Right atrium auricular region (tissue), 2 donors: ENCODE measurements around the gene HVCN1. TPM values are rescaled to one million over a fixed set of nuclear protein-coding genes. Genes with fewer than 3 reads are reported as not detected.
A peak's percentile ranks its signal among the peaks of the same experiment; 100 is the strongest.

Experiments used
- DNase-seq: peaks from one replicate; pipeline ENCODE4 v3.0.0-alpha.2; 2019; ENCODE audit warnings: low spot score
- H3K27ac ChIP-seq, 2 donors: fragments of 200-600 bp; sonication (generic); 1 replicate in 1 of 2; 2 replicates in 1 of 2; pipeline ENCODE4 v1.5.1; 2016 to 2019
- H3K27me3 ChIP-seq, 2 donors: fragments of 200-600 bp; sonication (generic); one replicate each; pipeline versions ENCODE4 v1.5.1 to v1.6.0; 2017 to 2019
- H3K36me3 ChIP-seq: fragments of 200-600 bp; sonication (generic); one replicate; pipeline ENCODE4 v1.5.1; 2016
- H3K4me1 ChIP-seq, 2 donors: fragments of 200-600 bp; sonication (generic); one replicate each; pipeline versions ENCODE4 v1.5.1 to v1.6.0; 2017 to 2019
- H3K4me3 ChIP-seq, 2 donors: fragments of 200-600 bp; sonication (generic); 1 replicate in 1 of 2; 2 replicates in 1 of 2; pipeline ENCODE4 v1.5.1; 2017 to 2019; ENCODE audit warnings: mild to moderate bottlenecking in 1 of 2, moderate library complexity in 1 of 2
- H3K9me3 ChIP-seq, 2 donors: fragments of 200-600 bp; sonication (generic); one replicate each; pipeline ENCODE4 v1.5.1; 2019
- total RNA-seq, 2 donors: library from RNA; depleted of rRNA; stranded (reverse); fragments of >200 nt; gene quantifications; one replicate each; pipeline ENCODE4 v1.1.0, GENCODE V29; 2016
- TF ChIP-seq, protein P1 (sequence below), 2 donors: fragments of 200-600 bp; sonication (generic); IDR thresholded peaks; one replicate each; pipeline ENCODE4 v1.5.1; 2019; ENCODE audit warnings: antibody characterized with exemption in 2 of 2

HVCN1 gene
- total RNA-seq, 2 donors from 2014 or later, result 21.7 to 24.1 TPM

DNA sequence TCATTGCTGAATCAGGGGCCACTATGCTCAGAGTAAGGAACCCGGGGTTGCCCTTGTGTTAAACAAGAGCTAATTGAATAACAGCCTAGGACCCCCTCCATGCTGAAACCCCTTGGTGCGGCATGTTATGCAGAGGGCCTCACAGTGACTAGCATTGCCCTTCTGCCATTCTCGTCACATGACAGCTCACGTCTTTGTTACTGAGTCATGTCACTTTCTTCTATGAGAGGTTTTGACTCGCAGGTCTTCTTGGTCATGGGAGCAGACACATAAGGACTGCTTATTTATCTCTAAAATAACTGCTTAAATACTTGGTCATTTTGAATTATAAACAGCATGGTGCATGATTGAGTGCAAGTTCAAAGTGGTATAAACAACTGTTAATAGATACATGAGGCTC, 50.1 kb downstream of the HVCN1 start:
- no peak for DNase-seq
- H3K27me3 ChIP-seq, result no peaks in the 10 kb centered on the region
- peak overlapping the region; percentile 79 to 90 for H3K27ac ChIP-seq
- peaks cover 0 to 49% of the 10 kb centered on the region in 2 donors for H3K4me1 ChIP-seq
- no peak overlapping the region for H3K4me3 ChIP-seq
- H3K9me3 ChIP-seq, result no peaks in the 10 kb centered on the region
- no peaks in the 10 kb centered on the region for H3K36me3 ChIP-seq
- TF ChIP-seq, protein P1, sequence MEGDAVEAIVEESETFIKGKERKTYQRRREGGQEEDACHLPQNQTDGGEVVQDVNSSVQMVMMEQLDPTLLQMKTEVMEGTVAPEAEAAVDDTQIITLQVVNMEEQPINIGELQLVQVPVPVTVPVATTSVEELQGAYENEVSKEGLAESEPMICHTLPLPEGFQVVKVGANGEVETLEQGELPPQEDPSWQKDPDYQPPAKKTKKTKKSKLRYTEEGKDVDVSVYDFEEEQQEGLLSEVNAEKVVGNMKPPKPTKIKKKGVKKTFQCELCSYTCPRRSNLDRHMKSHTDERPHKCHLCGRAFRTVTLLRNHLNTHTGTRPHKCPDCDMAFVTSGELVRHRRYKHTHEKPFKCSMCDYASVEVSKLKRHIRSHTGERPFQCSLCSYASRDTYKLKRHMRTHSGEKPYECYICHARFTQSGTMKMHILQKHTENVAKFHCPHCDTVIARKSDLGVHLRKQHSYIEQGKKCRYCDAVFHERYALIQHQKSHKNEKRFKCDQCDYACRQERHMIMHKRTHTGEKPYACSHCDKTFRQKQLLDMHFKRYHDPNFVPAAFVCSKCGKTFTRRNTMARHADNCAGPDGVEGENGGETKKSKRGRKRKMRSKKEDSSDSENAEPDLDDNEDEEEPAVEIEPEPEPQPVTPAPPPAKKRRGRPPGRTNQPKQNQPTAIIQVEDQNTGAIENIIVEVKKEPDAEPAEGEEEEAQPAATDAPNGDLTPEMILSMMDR (IDR thresholded peaks at IDR 0.05), result no peak

DNA sequence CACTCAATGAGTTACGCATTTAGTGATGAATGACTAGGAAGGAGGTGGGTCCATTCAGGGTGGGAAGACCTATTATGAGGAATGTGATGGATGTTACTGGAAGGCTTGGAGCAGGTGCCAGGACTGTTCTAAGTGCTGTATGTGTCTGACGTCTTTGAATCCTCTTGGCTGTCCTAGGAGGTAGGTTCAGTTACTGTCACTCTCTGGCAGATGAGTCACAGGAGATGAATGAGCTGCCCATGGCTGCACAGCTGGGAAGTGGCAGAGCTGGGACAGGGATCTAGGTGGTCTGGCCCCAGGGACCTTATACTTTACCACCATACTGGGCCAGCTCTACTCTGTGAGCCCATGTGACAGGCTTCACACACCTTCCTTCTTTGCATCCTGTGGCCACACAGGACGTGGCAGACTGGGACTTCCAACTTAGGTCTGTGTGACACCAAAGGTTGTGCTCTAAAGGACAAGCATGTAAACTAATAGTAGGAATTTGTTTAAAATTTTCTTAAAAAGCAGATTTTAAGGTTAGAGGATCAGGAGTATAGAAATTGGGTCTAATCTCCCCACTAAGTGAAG, 51.0 kb downstream of the HVCN1 start:
- no peak for DNase-seq
- H3K9me3 ChIP-seq, result no peaks in the 10 kb centered on the region
- TF ChIP-seq, protein P1 (IDR thresholded peaks at IDR 0.05), result no peak
- H3K27ac ChIP-seq, result peak overlapping the region; percentile 79 to 90
- no peaks in the 10 kb centered on the region for H3K27me3 ChIP-seq
- H3K4me1 ChIP-seq, result peaks cover 0 to 49% of the 10 kb centered on the region in 2 donors
- no peak overlapping the region for H3K4me3 ChIP-seq
- peaks cover 1% of the 10 kb centered on the region for H3K36me3 ChIP-seq

DNA sequence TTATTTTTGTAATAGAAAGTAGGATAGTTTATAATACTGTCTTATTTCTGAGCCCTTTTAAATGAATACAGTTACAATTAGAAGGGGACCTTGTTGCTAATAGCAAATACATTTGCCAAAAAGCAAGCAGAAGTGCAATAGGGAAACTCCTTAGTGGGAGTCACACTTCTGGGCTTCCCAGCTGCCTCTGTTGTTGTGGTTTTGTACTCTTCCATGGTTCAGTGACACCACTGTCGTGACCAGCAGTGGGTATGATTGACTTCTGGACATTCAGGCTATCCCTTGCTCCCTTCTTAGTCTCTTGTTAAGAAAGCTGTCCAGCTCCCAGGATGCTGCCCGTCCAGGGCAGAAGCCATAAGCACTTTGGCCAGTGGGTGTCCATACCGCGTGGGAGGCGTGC, 52.4 kb downstream of the HVCN1 start:
- no peaks in the 10 kb centered on the region for H3K9me3 ChIP-seq

DNA sequence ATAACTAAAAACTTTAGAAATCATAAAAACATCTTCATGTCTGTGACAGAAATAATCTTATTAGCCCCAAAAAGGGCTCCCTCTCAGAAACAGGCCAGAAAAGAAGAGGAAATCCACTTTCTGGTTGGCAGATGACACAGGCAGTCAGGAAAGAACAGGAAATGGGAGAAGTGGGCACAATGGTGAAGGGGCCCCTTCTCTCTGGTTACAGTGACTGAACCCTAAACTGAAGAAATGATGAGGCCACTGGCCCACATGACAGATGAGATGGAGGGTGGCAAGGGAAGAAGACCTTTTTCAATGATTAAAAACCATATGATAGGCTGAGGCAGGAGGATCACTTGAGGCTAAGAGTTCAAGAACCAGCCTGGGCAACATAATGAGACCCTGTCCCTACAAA, 53.9 kb downstream of the HVCN1 start:
- Histone ChIP-seq H3K9me3 (no peaks in the 10 kb centered on the region), H3K27ac (no peak overlapping the region), H3K4me3 (no peak overlapping the region), H3K36me3 (peaks cover 10% of the 10 kb centered on the region), H3K27me3 (no peaks in the 10 kb centered on the region), H3K4me1 (peaks cover 0 to 22% of the 10 kb centered on the region in 2 donors)
- TF ChIP-seq, protein P1 (IDR thresholded peaks at IDR 0.05), result no peak
- no peak for DNase-seq

More for the DNA sequence above, 52.4 kb downstream of the HVCN1 start:
- Histone ChIP-seq H3K4me1 (peaks cover 0 to 37% of the 10 kb centered on the region in 2 donors), H3K36me3 (peaks cover 7% of the 10 kb centered on the region), H3K27ac (no peak overlapping the region), H3K4me3 (no peak overlapping the region), H3K27me3 (no peaks in the 10 kb centered on the region)
- TF ChIP-seq, protein P1 (IDR thresholded peaks at IDR 0.05), result no peak
- DNase-seq, result no peak

DNA sequence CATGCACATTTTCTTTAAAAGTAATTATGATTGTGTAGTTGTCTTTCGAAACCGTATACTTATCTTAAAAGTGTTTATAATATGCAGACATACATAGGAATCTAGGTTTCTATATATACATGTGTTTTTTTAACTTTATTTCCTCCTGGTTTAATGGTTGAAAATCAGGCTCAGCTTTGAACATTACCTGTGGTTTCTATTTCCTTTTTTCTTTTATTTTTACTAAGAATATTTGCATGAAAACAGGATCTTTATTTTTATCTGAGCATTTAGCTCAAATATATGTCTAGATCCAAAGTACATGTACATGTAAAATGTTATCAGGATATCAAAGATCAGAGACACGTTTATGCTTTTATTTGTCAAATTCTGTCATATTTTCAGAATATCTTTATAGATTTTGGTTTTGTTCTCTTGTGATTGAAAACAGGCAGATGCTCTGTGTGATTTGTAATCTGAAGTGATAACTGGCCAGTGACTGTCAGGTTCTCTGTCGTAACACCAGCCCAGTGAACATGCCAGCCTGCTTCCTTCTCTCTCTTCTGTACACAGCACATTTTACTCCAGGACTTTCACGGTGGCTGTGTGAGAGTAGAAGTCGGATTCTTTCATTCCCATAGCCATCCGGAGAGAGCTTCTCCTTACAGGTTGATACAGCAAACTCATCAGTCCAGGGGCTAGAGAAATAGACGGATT, 61.3 kb downstream of the HVCN1 start:
- DNase-seq, result no peak
- H3K4me1 ChIP-seq, result no peaks in the 10 kb centered on the region
- no peak overlapping the region for H3K4me3 ChIP-seq
- H3K27ac ChIP-seq, result no peak overlapping the region
- no peaks in the 10 kb centered on the region for H3K27me3 ChIP-seq
- no peaks in the 10 kb centered on the region for H3K9me3 ChIP-seq
- peaks cover 31% of the 10 kb centered on the region for H3K36me3 ChIP-seq
- TF ChIP-seq, protein P1 (IDR thresholded peaks at IDR 0.05), result no peak
